GM18867 (cell line): ENCODE results near the gene CYP8B1.

Experiments used
- ATAC-seq: cut with Tn5 transposase; IDR thresholded peaks from one replicate; pipeline ENCODE4 v1.9.1; 2021; ENCODE audit warnings: mild to moderate bottlenecking, moderate library complexity; ENCODE audit not compliant: unreplicated experiment

The CYP8B1 gene, protein sequence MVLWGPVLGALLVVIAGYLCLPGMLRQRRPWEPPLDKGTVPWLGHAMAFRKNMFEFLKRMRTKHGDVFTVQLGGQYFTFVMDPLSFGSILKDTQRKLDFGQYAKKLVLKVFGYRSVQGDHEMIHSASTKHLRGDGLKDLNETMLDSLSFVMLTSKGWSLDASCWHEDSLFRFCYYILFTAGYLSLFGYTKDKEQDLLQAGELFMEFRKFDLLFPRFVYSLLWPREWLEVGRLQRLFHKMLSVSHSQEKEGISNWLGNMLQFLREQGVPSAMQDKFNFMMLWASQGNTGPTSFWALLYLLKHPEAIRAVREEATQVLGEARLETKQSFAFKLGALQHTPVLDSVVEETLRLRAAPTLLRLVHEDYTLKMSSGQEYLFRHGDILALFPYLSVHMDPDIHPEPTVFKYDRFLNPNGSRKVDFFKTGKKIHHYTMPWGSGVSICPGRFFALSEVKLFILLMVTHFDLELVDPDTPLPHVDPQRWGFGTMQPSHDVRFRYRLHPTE

DNA sequence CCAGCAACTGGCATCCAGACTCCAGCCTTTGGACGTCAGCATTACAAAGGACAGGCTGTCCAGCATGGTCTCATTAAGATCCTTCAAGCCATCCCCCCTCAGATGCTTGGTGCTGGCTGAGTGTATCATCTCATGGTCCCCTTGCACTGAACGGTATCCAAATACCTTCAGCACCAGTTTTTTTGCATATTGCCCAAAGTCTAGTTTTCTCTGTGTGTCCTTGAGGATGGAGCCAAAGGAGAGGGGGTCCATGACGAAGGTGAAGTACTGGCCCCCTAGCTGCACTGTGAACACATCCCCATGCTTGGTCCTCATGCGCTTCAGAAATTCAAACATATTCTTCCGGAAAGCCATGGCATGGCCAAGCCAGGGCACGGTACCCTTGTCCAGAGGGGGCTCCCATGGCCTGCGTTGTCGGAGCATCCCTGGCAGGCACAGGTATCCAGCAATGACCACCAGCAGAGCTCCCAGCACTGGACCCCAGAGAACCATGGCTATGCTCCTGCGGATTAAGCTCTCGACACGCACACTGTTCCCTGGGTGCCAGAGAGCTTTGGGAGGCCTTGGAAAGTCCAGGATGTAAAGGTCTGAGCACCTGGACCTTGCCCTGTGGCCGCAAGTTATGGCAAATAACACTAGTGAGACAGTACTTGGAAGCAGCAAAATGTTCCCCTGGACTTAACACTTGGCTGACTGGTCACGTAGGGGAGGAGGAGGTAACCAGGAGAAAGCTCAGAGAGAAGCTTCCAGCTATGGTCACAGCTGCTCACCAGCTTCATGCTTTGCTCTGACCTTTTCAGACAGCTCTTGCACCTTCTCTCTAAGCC lies at the start of gene CYP8B1:
Gene CYP8B1, minus strand, starts transcription at position 555 of the 827 bp plus-strand sequence. Its CDS starts 63 bp downstream, at position 492.
- no peak for ATAC-seq

DNA sequence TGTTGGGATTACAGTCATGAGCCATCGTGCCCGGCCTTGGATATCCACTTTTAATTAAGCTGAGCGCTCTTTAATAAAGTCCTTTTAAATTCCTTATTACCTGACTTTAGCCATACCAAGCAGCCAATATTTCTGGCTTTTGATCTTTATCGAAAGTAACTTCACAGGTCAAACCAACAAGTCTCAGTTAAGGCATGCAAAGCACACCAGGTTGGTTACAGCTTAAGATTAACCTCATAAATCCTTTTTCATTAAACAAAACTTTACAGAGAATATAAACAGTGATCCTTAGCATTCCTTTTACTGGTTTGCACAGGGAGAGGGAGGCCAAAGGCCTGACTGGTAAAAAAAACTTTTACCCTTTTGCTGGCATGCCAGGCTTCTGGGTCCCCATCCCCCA lies 47.9 kb upstream of the CYP8B1 start:
- ATAC-seq = no peak

DNA sequence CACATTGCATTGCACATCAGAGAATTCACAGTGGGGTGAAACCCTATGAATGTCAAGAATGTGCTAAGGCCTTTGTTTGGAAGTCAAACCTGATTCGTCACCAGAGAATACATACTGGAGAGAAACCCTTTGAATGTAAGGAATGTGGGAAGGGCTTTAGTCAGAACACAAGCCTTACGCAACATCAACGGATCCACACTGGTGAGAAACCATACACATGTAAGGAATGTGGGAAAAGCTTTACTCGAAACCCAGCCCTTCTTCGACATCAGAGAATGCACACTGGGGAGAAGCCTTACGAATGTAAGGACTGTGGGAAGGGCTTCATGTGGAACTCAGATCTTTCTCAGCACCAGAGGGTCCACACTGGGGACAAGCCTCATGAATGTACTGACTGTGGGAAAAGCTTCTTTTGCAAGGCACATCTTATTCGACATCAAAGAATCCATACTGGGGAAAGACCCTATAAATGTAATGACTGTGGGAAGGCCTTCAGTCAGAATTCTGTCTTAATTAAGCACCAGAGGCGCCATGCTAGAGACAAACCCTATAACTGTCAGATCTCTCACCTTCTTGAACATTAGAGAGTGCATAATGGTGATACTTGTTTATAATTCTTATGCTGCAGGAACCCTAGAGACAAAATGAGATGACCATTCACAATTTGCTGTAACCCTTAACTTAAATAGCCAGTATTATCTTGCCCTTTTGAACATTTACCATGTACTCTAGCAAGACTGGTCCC lies 39.3 kb upstream of the CYP8B1 start:
- no peak for ATAC-seq

DNA sequence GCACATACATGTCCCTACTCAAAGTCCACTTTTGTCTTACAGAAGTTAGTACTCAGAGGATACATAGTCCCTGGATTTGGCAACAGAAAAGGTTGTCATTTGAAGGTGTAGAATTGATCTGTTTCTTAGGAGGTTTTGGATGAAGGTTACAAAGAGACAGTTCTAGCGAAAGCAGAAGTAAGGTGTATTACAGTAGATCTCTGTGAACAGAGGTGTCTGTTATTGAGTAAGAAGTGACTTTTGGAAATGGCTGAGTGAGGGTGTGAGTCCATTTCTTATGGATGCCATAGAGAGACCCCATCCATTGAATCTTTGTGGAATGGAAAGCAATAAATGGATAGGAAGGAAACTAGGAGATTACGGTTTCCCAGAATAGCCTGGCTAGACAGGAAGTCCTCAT lies 35.9 kb upstream of the CYP8B1 start:
- ATAC-seq = no peak

DNA sequence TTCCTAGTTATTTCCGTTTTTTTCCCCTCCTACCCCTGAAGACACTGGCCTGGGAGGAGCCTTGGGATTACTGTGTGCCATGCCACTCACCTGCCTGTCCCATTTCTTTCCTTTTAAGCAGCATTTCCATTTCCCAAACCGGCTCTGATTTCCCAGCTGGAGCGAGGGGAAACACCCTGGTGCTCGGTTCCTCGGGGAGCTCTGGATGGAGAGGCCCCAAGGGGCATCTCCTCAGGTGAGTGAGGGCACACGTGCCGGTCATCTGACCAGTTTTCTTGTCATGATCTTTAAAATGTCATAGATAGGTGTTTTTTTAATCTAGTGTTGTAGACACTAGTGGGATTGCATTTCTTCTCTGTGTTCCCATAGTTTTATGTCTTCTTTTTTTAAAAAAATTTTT lies 33.0 kb upstream of the CYP8B1 start:
- ATAC-seq = no peak

DNA sequence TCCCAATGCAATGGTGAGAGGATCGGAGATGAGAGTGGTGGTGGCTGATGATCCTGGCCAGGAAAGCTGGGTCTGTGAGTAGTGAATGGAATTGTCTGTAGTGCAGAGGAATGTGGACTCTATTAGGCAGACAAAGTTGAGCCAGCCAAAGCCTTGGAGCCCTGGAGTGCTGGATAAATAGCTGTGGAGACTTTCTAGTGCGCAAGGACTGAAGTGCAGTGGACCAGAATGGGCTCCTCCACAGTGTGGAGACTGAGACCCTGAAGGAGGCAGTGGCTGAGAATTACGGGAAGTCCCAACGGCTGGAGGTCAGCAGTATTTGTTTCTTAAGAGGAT lies 31.1 kb upstream of the CYP8B1 start:
- no peak for ATAC-seq

DNA sequence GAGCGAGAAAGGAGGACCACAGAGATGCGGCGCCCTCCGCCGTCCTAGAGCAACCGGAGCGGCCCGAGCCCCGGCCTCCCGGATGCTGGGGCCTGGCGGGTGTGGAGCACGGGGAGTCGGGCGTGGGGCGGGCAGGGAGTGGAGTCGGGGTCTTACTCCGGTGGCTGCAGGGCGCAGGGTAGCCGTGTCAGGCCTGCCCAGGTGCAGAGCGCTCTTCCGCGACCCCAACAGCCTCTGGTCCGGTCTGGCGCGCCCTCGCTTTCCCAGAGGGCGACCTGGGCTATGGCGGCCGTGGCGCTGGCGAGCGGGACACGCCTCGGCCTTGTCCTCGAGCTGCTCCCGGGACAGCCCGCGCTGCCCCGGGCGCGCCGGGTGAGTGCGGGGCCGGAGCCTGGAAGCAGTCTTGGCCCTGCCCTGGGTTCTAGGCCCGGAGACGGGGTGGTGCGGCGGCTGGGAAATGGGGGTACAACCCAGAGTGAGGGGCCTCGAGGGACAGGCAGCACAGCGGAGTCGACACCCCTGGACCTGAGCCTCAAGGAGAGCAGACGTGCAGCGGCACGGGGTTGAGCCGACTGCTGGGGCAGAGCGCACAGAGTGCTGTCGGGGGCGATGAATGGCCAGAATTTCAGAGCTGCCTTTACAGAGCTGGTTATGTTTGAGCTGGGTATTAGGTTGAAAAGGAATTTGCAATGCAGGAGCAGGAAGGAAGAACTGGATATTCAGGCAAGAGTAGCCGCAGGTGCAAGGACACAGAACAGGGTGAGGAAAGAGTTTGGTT lies 30.6 kb upstream of the CYP8B1 start, which contains the start of gene ZNF662:
Gene ZNF662, plus strand, starts transcription at position 73 of the 778 bp plus-strand sequence. CDS start 1,973 bp downstream, outside the sequence.
- no peak for ATAC-seq

DNA sequence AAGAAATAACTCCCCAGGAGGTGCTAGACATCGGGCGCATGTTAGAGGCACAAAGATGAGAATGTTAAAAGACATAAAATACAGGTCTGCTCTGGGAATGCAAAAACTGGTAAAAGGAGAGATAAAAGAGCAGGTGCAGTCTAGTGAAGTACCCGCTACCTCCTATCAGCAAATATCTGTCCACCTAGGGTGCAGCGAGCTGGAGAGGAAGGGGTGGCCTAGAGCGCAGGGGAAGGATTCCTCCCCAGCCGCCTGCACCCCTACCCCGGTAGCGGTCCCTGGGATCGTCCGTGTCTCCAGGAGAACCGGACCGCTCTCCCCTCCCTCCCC lies 30.0 kb upstream of the CYP8B1 start:
- no peak for ATAC-seq

DNA sequence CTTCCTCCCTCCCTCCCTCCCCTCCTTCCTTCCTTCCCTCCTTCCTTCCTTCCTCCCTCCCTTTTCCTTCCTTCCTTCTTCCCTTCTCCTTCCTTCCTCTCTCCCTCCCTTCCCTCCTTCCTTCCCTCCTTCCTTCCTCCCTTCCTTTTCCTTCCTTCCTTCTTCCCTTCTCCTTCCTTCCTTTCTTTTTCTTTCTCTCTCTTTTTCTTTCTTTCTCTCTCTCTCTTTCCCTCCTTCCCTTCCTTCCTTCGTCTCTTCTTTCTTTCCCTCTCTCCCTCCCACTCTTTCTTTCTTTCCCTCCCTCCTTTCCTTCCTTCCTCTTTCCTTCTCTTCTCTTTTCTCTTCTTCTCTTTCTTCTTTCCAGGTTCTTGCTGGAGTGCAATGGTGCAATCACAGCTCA lies 28.4 kb upstream of the CYP8B1 start:
- no peak for ATAC-seq

DNA sequence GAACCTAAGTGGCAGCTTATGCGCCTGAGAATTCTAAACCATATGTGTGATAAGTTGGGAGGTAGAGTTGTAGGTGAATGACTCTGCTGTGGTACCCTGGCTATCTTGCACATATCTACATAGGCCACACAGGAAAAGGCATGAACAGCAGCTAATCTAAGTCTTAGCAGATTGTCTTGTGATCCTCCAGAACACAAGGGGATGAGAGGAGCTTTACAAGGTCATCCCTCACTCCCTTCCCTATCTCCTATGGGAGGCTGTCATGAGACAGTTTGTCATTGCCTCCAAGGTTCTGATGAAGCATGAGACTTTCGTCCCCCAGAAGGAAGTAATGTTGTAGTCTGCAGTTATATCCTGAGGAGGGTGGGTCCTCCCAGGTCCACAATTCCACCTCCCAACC lies 26.6 kb upstream of the CYP8B1 start:
- ATAC-seq = no peak

DNA sequence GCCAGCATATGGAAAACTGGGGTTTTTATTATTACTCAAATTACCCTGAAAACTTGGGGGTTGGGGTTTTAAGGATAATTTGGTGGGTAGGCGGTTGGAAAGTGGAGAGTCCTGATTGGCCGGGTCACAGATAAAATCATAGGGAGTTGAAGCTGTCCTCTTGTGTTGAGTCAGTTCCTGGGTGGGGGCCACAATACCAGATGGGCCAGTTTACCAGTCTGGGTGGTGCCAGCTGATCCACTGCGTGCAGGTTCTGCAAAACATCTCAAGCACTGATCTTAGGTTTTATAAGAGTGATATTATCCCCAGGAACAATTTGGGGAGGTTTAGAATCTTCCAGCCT lies 25.4 kb upstream of the CYP8B1 start:
- ATAC-seq = no peak

DNA sequence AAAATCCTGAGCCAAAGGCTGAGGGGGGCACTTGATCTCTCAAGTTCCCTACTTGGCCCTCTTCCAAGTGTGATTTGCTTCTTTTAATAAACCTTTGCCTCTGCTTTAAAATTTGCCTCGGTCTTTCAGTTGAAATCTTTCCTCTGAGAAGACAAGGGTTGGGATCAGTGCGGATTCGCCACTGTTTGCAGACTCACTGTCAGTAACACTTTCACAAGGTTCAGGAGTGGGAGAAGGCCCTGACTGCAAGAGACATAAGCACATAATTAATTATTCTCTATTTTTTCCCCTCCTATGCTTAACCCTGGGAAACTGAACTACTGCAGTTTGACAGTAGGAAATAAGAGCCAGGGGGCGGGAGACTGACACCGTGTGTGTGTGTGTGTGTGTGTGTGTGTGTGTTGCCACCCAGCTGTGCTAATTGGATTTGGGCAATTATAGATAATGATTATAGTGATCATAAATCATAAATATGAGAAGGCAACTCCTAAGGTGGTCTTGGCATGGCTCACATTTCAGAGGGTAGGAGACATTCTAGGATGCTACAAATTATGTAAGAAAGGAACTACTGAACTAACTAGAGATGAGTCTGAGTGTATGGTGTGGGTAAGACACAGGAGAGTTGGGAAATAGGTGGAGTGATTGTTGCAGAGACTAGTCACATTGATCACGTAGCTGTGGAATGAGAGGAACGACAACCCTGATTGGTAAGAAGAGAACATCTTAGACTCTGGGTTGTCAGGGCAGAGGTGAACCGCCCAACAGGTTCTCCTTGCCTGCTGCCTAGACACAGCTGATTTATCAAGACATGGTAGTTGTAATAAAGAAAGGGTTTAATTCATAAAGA lies 24.8 kb upstream of the CYP8B1 start:
- ATAC-seq = no peak

DNA sequence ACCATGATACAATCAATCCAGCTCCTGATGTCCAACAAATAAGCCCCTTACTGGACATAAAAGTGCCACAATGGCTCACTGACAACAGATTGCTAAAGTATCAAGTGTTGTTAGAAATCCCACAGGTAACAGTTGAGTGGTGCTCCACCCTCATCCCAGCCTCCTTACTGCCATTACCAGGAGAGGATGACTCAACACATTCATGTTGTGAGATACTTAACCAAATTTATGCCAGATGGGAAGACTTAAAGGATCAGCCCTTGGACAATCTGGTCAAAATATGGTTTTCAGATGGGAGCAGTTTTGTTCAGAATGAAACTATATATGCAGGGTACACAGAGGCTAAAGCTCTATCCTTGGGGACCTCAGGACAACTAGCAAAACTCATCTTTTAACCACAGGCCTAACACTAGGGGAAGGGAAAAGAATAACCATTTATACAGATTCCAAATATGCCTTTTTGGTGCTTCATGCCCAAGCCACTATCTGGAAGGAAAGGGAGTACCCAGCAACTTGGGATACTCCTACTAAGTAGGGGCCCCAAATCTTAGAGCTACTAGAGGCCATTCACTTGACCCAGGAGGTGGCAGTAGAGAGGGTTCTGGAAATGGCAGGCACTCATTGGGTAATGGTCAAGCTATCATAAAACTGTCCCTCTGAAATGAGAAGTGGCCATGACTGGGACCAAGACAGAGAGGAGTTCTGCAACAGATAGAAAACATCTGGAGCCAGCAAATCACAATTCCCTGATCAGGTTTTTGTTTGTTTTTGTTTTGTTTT lies 23.4 kb upstream of the CYP8B1 start:
- no peak for ATAC-seq

DNA sequence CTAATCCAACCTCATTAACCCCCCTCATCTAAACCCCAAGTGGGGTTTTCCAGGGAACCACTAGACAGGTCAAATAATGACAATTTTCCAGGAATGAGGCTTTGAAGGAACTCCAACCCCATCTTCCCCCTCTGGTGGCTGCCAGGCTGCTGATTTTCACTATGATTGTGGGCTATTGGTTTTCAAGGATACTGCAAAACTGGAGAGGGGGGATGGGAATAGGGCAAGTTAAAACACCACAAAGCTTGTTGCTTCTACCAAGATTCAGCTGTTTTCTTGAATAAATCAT lies 19.8 kb upstream of the CYP8B1 start:
- ATAC-seq = no peak

DNA sequence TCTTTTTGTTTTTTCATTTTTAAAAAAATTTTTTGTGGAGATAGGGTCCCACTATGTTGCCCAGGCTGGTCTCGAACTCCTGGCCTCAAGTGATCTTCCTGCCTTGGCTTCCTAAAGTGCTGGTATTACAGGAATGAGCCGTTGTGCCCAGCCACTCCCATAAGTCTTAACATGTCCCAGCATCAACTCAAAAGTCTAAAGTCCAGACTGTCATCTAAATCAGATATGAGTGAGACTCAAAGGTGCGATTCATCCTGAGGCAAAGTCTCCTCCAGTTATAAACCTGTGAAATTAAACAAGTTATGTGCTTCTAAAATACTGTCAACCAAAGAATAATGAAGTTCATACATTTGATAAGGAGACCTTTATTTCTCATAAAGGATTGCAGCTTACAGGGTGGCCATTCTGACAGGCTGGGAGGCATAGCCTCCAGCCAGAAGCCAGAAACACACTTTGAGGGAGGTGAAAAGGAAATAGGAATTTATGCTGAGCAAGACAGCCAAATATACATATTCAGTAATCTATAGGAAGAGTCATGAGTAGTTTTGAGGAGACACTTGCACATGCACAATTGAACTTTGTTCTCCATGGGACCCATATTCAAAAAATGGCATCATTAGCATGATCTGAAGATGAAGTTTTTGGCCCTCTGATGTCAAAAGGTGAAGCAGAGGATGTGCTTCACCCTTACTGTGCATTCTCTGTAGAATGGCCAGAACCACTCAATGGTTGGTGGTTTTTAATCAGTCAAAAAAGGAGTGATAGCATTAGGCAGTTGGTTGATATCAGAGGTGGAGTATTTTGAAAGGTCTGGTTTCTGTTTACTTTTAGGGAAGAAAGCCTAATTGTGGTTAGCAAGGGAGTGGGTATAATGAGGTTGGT lies 19.3 kb upstream of the CYP8B1 start:
- no peak for ATAC-seq

DNA sequence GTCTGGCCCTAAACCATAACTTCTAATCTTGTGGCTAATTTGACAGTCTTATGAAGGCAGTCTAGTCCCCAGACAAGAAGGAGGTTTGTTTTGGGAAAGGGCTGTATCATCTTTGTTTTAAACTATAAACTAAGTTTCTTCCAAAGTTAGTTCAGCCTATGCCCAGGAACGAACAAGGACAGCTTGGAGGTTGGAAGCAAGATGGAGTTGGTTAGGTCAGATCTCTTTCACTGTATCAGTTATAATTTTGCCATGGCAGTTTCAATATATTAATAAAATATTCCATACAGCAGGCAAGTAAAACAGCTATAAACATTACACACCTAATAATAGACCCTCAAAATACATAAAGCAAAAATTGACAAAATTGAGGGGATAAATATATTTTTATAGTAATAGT lies 17.1 kb upstream of the CYP8B1 start:
- ATAC-seq = no peak

DNA sequence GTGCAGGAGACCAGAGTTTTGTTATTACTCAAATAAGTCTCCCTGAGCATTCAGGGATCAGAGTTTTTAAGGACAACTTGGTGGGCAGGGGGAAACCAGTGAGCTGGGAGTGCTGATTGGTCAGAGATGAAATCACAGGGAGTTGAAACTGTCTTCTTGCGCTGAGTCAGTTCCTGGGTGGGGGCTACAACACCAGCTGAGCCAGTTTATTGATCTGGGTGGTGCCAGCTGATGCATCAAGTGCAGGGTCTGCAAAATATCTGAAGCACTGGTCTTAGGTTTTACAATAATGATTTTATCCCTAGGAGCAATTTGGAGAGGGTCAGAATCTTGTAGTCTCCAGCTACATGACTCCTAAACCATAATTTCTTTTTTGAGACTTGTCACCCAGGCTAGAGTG lies 16.5 kb upstream of the CYP8B1 start:
- no peak for ATAC-seq

DNA sequence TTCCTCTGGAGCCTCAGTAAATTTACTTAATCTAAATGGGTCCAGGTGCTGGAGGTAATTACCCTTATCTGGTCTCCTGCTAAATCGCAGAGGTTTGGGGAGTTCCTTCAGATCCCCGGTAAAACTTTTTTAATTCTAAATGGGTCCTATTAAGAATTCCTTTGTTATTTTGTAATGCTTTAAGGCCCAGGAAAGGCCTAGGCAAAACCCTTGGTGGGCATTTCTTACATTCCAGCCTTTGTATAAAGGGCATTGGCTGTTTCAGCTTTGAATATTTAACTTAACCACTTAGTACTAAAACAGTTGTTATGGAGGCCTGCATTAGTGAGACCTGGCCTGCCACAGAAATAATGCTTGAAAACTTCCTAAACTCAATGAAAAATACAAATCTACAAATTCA lies 15.4 kb upstream of the CYP8B1 start:
- ATAC-seq = no peak
